HepG2 (cell line): ENCODE measurements around the gene GPS1. TPM values are rescaled to one million over a fixed set of nuclear protein-coding genes. Genes with fewer than 3 reads are reported as not detected.
A peak's percentile ranks its signal among the peaks of the same experiment; 100 is the strongest.

Experiments
- ATAC-seq: fragments of 200-7000 bp; cut with Tn5 transposase; 3 replicates; pipeline ENCODE4 v1.9.1; 2020; ENCODE audit warnings: mild to moderate bottlenecking, moderate library complexity
- BruUV-seq: library from RNA; stranded (reverse); fragments of 400-500 nt; replicated peaks from 2 replicates; lab custom pipeline; 2021; lab: Mats Ljungman, UMichigan
- CTCF ChIA-PET: fragments of 300-600 bp; formaldehyde crosslinking; extraction: SDS; loops from one replicate; lab custom pipeline; 2021; ENCODE audit warnings: low total read pairs, inconsistent platforms, low intra/inter-chr PET ratio; lab: Yijun Ruan, JAX
- POLR2A ChIA-PET: fragments of 350-600 bp; sonication (Branson Sonifier 250); formaldehyde crosslinking; loops from one replicate; lab custom pipeline; 2020; ENCODE audit warnings: antibody characterized with exemption, inconsistent platforms; lab: Yijun Ruan, JAX
- DNase-seq: peaks from one replicate; pipeline ENCODE4 v3.0.0-alpha.2; 2015; ENCODE audit warnings: low spot score
- FAIRE-seq: peaks from 3 replicates; lab custom pipeline; 2011; peaks lifted over from hg19 to GRCh38; lab: Jason Lieb, UNC
- H2AFZ ChIP-seq: one replicate; pipeline ENCODE4 v1.6.1; 2011; ENCODE audit warnings: low read length, inconsistent platforms
- H3K27ac ChIP-seq: fragments of 300-600 bp; 3 replicates; pipeline ENCODE4 v1.8.0; 2011; ENCODE audit warnings: mixed run types, mild to moderate bottlenecking, mixed read lengths, low read length, inconsistent platforms; ENCODE audit not compliant: insufficient read depth; ENCODE audit errors: extremely low read length
- H3K27me3 ChIP-seq, 2 experiments: fragments of 200-600 bp in 1 of 2; 2 replicates in 1 of 2; 3 replicates in 1 of 2; pipeline versions ENCODE4 v1.6.0 to v1.8.0; 2011; ENCODE audit warnings: low read length in 2 of 2, mild to moderate bottlenecking in 2 of 2, moderate library complexity in 2 of 2, inconsistent platforms in 1 of 2; ENCODE audit not compliant: insufficient read depth in 2 of 2, control insufficient read depth in 1 of 2
- H3K36me3 ChIP-seq, 2 experiments: fragments of 200-600 bp in 1 of 2; replicated peaks in 1 of 2; 2 replicates in 1 of 2; 3 replicates in 1 of 2; pipeline versions ENCODE4 v1.5.1 to v1.8.0; 2011; ENCODE audit warnings: low read length in 2 of 2, inconsistent platforms in 1 of 2; ENCODE audit not compliant: insufficient read depth in 2 of 2, control insufficient read depth in 1 of 2
- H3K4me1 ChIP-seq: 2 replicates; pipeline ENCODE4 v1.5.1; 2012; ENCODE audit warnings: low read length, inconsistent platforms; ENCODE audit not compliant: insufficient read depth
- H3K4me2 ChIP-seq: 2 replicates; pipeline ENCODE4 v1.6.0; 2011; ENCODE audit warnings: low read depth, low read length, inconsistent platforms
- H3K4me3 ChIP-seq, 3 experiments: fragments of 200-600 bp in 1 of 3; sonication (generic), shearing (Covaris generic) in 1 of 3; replicated peaks in 1 of 3; 2 replicates each; pipeline ENCODE4 v1.5.1; 2011 to 2016; ENCODE audit warnings: low read length in 3 of 3, inconsistent platforms in 2 of 3, low read depth in 2 of 3, mild to moderate bottlenecking in 2 of 3, control low read depth in 1 of 3, mixed read lengths in 1 of 3; ENCODE audit not compliant: insufficient read depth in 1 of 3
- H3K79me2 ChIP-seq: one replicate; pipeline ENCODE4 v1.6.1; 2011; ENCODE audit warnings: low read length, inconsistent platforms; ENCODE audit not compliant: insufficient read depth
- H3K9ac ChIP-seq: 2 replicates; pipeline ENCODE4 v1.6.0; 2011; ENCODE audit warnings: mild to moderate bottlenecking, low read depth, low read length, inconsistent platforms; ENCODE audit not compliant: insufficient read depth
- H3K9me3 ChIP-seq: 2 replicates; pipeline ENCODE4 v1.5.1; 2012; ENCODE audit warnings: mild to moderate bottlenecking, low read length
- H4K20me1 ChIP-seq: 2 replicates; pipeline ENCODE4 v1.6.0; 2011; ENCODE audit warnings: inconsistent platforms, mild to moderate bottlenecking, low read length, moderate library complexity; ENCODE audit not compliant: insufficient read depth
- CTCF ChIP-seq: sonication (generic); formaldehyde crosslinking; IDR thresholded peaks from 2 replicates; pipeline ENCODE4 v1.5.0; 2020; ENCODE audit warnings: mild to moderate bottlenecking, missing genetic modification reagents, moderate library complexity
- FOXA3 ChIP-seq: IDR thresholded peaks from 2 replicates; pipeline ENCODE4 v1.6.1; 2016; ENCODE audit warnings: missing genetic modification reagents, missing compliant biosample characterization
- GMEB2 ChIP-seq: IDR thresholded peaks from 2 replicates; pipeline ENCODE4 v1.6.1; 2016; ENCODE audit warnings: missing biosample characterization, missing genetic modification reagents, low read depth
- HNRNPK ChIP-seq: fragments of 200-400 bp; formaldehyde crosslinking; IDR thresholded peaks from 2 replicates; pipeline ENCODE4 v1.6.1; 2018; ENCODE audit warnings: low read length, low read depth, moderate library complexity, mild to moderate bottlenecking; ENCODE audit not compliant: poor library complexity, severe bottlenecking
- MAZ ChIP-seq, 2 experiments: sonication (generic) in 1 of 2; formaldehyde crosslinking in 1 of 2; IDR thresholded peaks; 2 replicates each; pipeline versions ENCODE4 v1.5.0 to v1.6.1; 2012 to 2020; ENCODE audit warnings: low read depth in 2 of 2, mild to moderate bottlenecking in 2 of 2, borderline replicate concordance in 1 of 2, improper control_type of control experiment in 1 of 2, low read length in 1 of 2, missing genetic modification reagents in 1 of 2, moderate library complexity in 1 of 2
- YY1 ChIP-seq: IDR thresholded peaks from 2 replicates; pipeline ENCODE4 v1.6.1; 2011; ENCODE audit warnings: low read length, low read depth, moderate library complexity, mild to moderate bottlenecking; ENCODE audit not compliant: insufficient read depth, insufficient replicate concordance
- ZFP90 ChIP-seq: sonication (generic); formaldehyde crosslinking; IDR thresholded peaks from 2 replicates; pipeline ENCODE4 v1.8.0; 2022; ENCODE audit warnings: missing genetic modification reagents, mild to moderate bottlenecking, inconsistent platforms, borderline replicate concordance
- ZGPAT ChIP-seq: IDR thresholded peaks from 2 replicates; pipeline ENCODE4 v1.6.1; 2016; ENCODE audit warnings: mild to moderate bottlenecking
- ZNF275 ChIP-seq: sonication (generic); formaldehyde crosslinking; IDR thresholded peaks from 2 replicates; pipeline ENCODE4 v1.8.0; 2022; ENCODE audit warnings: missing genetic modification reagents, mild to moderate bottlenecking, inconsistent platforms, borderline replicate concordance
- ZNF296 ChIP-seq: sonication (generic); formaldehyde crosslinking; conservative IDR thresholded peaks from 2 replicates; pipeline ENCODE4 v1.5.0; 2020; ENCODE audit warnings: mild to moderate bottlenecking, missing genetic modification reagents
- ZNF329 ChIP-seq: sonication (generic); formaldehyde crosslinking; IDR thresholded peaks from 2 replicates; pipeline ENCODE4 v1.9.0; 2021; ENCODE audit warnings: low read depth, mild to moderate bottlenecking, missing genetic modification reagents
- ZNF570 ChIP-seq: sonication (generic); formaldehyde crosslinking; IDR thresholded peaks from 2 replicates; pipeline ENCODE4 v1.4.0; 2020; ENCODE audit warnings: mild to moderate bottlenecking, missing genetic modification reagents, borderline replicate concordance
- ZNF597 ChIP-seq: sonication (generic); formaldehyde crosslinking; IDR thresholded peaks from 2 replicates; pipeline ENCODE4 v1.5.0; 2020; ENCODE audit warnings: missing genetic modification reagents
- WGBS: methylation state at CpG from one replicate; pipeline ENCODE4 v1.1.6; 2017; ENCODE audit warnings: low lambda C conversion rate; 5-methylcytosine and 5-hydroxymethylcytosine counted together
- in situ Hi-C: cut with HindIII; loops from 2 replicates; pipeline ENCODE4 v1.10.0; 2017; ENCODE audit warnings: low pct_unique_long_range_greater_than_20kb; ENCODE audit not compliant: extremely low pct_ligation_motif_present
- intact Hi-C: fragments of 100-400 bp; cut with micrococcal nuclease; formaldehyde crosslinking; loops from one replicate; pipeline ENCODE4 v1.10.0; 2022; ENCODE audit not compliant: unreplicated experiment
- polyA plus RNA-seq, 8 experiments: library from polyadenylated mRNA; depleted of rRNA in 3 of 8; stranded (reverse) in 7 of 8; unstranded in 1 of 8; fragments of >200 nt; fragmentation: Illumina TruSeq in 4 of 8; extraction: Trizol in 4 of 8; gene quantifications; 2 replicates each; pipeline versions ENCODE4 v1.2.1 to v1.2.3, GENCODE V29; 2011 to 2016; ENCODE audit warnings: low read depth in 4 of 8, missing spikeins in 1 of 8, mixed read lengths in 1 of 8; ENCODE audit not compliant: insufficient read depth in 1 of 8
- total RNA-seq, 5 experiments: library from RNA; depleted of rRNA; stranded (reverse); fragments of >200 nt; fragmentation: Illumina TruSeq; extraction: Trizol; gene quantifications; 2 replicates each; pipeline ENCODE4 v1.2.3, GENCODE V29; 2016; ENCODE audit warnings: low read depth in 1 of 5

GPS1 gene
- total and polyA plus RNA-seq, 2 of the 13 experiments (the other 11 are each of a cell fraction or from before 2014, with no cell fraction given): 124 to 128 TPM

GRCh38 chr17:82098939-82099763, 47.5 kb downstream of the GPS1 start:
- H3K9ac ChIP-seq: peak overlapping the region; percentile 83
- peak overlapping the region; percentile 15 to 69 (median 50); a peak in 4 of 6 replicates for H3K4me3 ChIP-seq
- H2AFZ ChIP-seq: no peak overlapping the region
- peak overlapping the region; percentile 72 for H3K4me2 ChIP-seq
- TSS peak; percentile 65 for BruUV-seq
- peaks cover 41% of the 10 kb centered on the region for H3K79me2 ChIP-seq
- no peak for ATAC-seq
- peaks cover 12 to 19% of the 10 kb centered on the region in 2 experiments for H3K36me3 ChIP-seq
- ChIA-PET POLR2A (interaction anchor here (1.0 to 3.2 kb wide), 16 partner anchors 7 to 468 kb away, joined by 3 to 32 read pairs (median 4); partner anchors contain the start of genes ALYREF, ANAPC11, CENPX and DCXR), CTCF (no interaction called here)
- no peak for FAIRE-seq
- in situ Hi-C loops: no loop called here
- intact Hi-C loops: loop anchor here (5.0 to 10.0 kb wide), 2 partner anchors 47 to 124 kb away; partner anchors contain the start of genes ASPSCR1, GPS1 and RFNG
- no peaks in the 10 kb centered on the region; a peak in 1 of 5 replicates for H3K27me3 ChIP-seq
- WGBS: 73% methylated on average over 46 of the region's 80 CpGs
- no peak for DNase-seq
- peaks cover 76% of the 10 kb centered on the region for H3K4me1 ChIP-seq
- no peaks in the 10 kb centered on the region for H3K9me3 ChIP-seq
- H3K27ac ChIP-seq: peak overlapping the region; percentile 93
- peaks cover 26% of the 10 kb centered on the region for H4K20me1 ChIP-seq
- TF ChIP-seq CTCF (CRISPR knock-in tag) (no peak), ZNF296 (peak; percentile 27; the same call in 1 of the 2 replicates), ZNF329 (CRISPR knock-in tag) (no peak), GMEB2 (CRISPR knock-in tag) (no peak), ZFP90 (CRISPR knock-in tag) (no peak), FOXA3 (no peak), MAZ (IDR thresholded peaks at IDR 0.05; ENCODE audit: borderline replicate concordance, low read depth, low read length) (no peak), MAZ (CRISPR knock-in tag; IDR thresholded peaks at IDR 0.05; ENCODE audit: low read depth) (no peak; the same call in 1 of the 2 replicates), ZGPAT (CRISPR knock-in tag) (peak; percentile 75; the same call in 1 of the 2 replicates), ZNF570 (CRISPR knock-in tag) (no peak), YY1 (no peak), ZNF597 (CRISPR knock-in tag) (no peak), ZNF275 (no peak), HNRNPK (peak; percentile 73)
